ENCODE data around the gene DAB1.

DAB1 gene

GRCh38 chr1:57156907-57157306 is 267.0 kb downstream of the DAB1 start:
- DNase-seq: no peak

DNA sequence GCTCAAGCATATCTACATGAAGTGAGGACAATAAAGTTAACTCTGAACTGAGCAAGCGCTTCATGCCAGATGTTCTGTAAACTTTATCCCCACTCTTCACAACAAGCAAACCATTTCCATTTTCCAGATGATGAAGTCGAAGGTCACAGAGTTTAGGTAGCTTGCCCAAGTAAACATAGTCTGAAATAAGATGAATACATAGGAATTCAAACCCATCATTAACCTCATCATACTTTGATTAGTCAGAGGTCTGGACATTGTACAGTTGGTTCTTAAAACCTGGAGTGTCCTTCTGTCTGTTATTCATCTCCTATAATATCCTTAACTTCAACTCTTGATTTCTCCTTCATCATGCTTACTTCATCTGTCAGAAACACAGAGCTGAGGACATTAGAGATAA is 277.8 kb downstream of the DAB1 start:
- DNase-seq: no peak

DNA sequence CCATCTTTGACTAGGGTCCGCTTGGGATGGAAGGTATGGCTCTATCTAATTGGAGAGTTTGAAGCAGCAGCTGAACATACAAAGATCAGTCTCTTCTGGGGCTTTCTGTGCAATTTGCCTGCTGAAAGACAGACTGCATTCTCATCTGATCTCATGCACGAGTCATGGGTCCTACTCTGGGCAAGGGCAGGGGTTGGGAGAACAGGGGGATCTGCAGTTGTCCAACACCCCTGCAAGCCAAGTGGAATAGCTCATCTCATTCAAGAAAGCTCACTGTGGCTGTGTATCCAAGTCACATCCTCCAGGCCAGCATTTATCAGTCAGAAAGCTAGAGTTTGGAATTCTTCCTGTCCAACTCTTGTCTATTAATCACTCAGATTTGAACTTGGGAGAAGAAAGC is 280.9 kb downstream of the DAB1 start:
- DNase-seq: no peak

- DNase-seq: no peak
Observed at GRCh38 chr1:57142169-57142568, 281.7 kb downstream of the DAB1 start.

DNA sequence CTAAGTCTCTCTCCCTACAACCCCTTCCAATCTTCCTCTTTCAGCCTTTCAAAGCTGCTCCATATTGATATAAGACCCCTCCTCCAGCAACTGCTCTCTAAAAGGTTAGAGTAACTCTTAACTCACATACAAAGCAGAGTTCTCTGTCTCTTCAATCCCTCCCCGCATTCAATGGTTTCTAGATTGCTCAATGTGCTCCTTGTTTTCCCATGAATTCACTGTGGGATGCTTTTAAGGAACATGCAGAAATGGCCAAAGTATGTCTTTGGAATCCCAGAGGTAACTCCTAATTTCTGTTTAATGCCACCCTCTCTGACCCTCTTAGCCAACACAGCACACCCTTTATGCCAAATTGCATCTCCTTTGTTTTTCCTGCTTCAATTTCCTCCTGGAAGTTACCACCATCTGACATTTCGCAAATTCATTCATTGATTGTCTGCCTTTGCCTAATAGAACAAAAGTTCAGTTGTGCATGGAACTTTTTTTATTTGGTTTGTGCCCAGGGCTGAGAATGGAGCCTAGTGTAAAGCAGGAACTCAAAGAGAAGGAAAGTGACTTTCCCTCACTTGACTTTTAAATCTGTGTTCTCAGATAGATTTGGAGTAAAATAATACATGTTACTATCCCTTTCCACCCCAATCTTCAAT is 285.3 kb downstream of the DAB1 start:
- DNase-seq: no peak

DNA sequence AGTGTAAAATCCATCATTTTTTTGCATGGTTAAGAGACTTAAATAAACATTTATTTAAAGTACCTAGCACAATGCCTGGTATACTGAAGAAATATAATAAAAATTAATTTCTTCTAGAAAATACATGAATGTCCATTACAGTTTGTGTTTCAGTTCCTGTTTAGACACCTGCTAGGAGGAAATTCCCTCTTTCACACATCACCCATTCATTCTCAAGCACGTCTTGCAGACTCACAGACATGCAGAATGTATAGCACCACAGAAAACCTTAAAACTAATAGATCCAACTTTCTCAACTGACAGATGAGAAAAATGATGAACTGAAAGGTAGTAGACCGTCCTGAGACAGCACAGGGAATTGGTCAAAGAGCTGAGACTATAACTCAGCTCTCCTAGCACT is 285.9 kb downstream of the DAB1 start:
- DNase-seq: no peak

- DNase-seq: no peak
Observed at GRCh38 chr1:57134803-57135202, 289.1 kb downstream of the DAB1 start.

DNA sequence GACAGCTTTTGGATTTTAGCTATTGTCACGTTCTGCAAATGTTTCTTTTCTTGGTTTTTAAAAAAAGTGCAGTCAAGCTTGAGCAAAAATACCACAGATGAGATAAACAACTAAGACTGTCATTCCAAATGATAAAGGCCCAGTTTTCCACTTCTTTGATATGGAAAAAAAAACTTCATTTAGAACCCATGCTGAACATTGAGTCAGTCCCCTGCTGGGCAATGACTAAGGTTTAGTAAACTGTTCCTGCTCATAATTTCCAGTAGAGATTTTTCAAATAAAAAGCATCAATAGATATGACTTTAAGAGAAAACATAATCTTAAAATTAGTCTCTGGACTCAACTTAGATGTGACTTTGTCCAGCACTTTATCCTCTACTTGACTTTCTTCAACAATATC is 290.2 kb downstream of the DAB1 start:
- no peak for DNase-seq

- DNase-seq: no peak
Observed at GRCh38 chr1:57132993-57133622, 290.8 kb downstream of the DAB1 start.

DNA sequence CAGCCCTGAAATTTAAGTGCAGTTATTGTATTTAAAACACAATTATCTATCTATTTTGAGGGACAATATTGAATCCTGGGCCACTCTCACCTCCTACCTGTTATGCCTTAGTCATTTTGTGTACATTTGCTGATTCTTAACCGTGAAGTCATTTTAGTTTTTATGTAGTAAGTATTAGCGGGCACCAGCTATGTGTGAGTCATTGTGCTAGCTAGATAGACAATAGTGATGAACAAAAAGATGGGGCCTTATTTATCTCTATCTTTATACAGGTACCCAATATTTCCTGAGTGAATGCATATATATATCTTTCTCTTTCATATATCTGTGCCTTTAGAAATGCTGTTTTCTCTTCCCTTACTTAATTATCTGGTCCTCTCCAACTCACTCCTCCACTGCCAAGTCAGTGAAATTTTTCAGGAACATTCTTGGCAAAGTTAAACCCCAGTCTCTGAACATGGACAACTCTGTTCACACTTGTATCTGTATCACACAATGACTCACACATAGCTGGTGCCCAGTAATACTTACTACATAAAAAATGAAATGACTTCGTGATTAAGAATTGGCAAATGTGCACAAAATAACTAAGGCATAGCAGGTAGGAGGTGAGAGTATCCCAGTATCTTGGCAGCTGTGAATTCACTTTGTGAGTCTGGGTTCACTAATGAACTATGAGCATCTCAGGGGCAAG is 292.0 kb downstream of the DAB1 start:
- DNase-seq: no peak

DNA sequence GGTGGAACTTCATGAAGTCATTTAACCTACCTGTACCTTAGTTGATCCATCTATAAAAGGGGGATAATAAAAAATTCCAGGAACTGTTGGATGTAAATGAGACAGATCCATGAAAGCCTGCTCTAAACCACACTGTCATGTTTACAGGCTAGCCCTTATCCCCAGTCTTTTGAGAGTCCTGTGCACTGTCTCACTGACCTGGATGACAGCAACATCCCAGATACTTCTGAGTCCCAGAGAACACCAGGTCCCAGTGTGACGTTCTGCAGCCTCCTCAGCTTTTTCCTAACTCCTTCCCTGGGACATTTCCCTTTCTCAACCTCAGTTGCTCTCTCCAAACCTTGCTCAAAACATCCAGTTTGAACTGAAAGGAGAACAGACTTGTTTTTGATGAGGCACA is 292.6 kb downstream of the DAB1 start:
- no peak for DNase-seq

DNA sequence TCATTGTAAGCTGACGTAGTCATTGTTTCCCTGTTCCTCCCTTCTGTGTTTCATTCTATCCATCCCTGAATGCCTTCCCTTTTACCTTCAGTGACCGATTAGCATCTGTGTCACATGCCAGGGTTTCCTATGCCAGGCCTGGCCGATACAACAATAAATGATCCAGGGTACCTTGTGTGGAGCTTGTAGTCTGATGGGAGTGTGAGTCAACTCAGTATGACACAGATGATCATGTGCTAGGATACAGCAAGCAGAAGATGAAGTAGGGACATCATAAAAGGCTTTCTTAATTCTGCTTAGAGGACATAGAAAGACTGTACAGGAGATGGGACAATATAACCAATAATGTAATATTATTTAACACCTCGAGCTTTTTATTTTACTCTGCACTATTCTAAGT is 294.0 kb downstream of the DAB1 start:
- DNase-seq: no peak

DNA sequence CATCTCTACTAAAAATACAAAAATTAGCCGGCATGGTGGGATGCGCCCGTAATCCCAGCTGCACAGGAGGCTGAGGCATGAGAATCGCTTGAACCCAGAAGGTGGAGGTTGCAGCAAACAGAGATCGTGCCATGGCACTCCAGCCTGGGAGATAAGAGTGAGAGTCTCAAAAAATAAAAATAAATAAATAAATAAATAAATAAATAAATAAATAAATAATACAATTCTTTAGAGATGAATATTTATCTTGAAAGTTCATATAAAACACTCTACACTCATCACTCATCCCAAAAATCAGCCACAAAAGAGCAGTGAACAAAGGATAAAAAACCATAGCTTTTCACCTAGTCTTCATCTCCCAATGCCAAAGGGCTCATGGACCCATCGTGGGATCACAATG is 295.9 kb downstream of the DAB1 start:
- DNase-seq: no peak

DNA sequence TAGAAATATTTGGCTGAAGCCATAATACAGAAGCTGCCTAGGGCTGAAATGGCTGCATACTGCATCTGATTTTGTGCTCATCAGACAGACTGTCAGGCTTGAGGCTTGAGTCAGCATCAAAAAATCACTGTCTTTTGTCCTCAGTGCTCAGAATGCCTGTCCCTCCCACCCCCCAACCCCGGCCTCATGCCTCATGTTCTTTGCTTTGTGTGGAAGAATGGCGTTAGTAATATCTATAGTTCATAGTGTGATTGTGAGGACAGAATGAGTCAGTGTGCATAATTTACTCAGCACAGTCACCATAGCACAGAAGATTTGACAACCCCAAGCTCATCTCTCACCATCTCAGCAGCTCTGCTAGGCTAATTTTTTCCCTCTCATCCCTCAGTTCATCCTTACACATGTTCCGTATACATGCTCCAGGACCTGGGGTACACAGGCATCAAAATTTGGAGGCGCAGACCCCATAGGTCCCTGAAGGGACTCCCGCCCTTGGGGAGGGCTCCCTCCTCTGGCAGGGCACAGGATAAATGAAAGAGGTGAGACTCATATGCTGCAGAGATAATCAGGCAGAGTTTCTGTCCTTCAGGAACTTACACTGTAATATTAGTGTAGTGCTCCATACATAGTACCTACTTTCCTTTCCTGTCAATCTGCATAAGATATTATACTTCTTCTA is 299.0 kb downstream of the DAB1 start:
- DNase-seq: no peak

GRCh38 chr1:57124170-57124569 is 299.7 kb downstream of the DAB1 start:
- DNase-seq: no peak

DNA sequence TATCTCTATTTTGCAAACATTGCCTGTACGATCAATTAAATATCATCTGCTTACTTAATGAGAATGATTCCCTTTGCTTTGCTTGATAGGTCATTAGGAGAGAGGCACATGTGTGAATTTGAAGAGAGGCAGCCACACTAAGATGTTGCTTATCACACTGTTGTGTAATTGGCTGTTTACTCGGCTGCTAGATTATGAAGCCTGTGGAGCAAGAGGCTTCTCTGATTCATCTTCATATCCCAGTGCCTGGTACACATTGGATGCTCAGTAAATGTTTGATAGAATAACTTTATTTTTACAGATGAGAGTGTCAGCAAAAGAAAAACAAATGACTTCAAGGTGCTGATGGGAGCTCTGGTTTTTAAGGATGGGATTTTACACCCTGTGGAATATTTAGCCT is 301.8 kb downstream of the DAB1 start:
- DNase-seq: no peak

GRCh38 chr1:57118948-57119603 is 304.8 kb downstream of the DAB1 start:
- no peak for DNase-seq

DNA sequence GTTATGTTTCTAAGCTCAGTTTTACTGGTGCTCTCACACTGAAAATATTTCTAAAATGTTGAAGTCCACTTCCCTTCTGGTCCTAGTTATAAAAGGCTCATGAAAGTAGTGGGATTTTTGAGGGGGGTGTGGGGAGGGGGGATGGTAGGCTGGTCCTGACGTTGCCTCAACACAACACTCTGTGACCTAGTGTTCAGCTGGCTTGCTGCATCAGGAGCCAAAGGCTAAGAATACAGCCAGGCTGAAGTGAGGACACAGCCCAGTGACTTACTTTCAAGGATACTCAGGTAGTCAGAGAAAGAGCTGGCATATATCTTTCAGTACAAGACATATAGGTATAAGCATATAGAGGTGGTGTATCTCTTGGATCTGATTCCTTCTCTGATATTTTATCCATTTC is 306.1 kb downstream of the DAB1 start:
- DNase-seq: no peak

DNA sequence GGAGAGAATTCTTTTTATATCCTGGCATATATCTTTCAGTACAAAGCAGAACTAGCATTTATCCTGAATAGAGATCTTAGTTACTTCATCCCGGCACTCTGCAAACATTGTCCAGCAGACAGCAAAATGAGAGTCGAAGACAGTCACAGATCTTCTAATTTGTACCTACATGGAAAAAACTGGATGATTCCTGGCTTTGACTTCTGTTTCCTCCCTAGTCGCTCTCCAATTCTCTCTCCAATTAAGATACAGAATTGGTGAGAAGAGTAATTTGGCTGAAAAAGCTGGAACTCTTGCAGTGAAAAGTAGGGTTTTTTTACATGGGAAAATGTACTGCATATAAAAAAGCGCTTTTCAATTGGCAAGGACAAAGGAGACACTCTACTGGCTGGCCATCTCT is 307.0 kb downstream of the DAB1 start:
- no peak for DNase-seq

GRCh38 chr1:57115030-57115614 is 308.7 kb downstream of the DAB1 start:
- DNase-seq: no peak

GRCh38 chr1:57112148-57112547 is 311.7 kb downstream of the DAB1 start:
- DNase-seq: no peak

GRCh38 chr1:57111175-57111574 is 312.7 kb downstream of the DAB1 start:
- DNase-seq: no peak

DNA sequence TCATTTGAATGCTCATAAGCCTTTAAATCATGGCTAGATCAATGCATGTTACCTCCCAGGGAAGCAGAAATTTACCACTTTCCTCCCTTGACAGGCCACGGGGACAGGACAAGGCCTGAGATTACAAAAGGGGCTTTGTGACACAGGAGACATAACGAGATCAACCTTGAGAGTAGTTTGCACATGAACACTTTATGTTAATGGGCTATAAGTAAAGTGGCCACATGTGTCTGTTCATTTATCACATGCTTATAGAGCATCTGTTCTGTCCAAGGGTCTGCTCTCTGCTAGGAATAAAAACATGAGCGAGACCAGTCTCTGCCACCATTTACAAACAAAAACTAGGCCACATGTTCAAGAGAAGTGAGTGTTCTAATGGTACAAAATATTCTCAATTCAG is 314.0 kb downstream of the DAB1 start:
- no peak for DNase-seq
